ENCODE measurements around the gene SEC31B. TPM values are rescaled to one million over a fixed set of nuclear protein-coding genes. Genes with fewer than 3 reads are reported as not detected.

Gene SEC31B
- total and polyA plus RNA-seq, 2 experiments from 2014 or later, result 5.4 to 7.7 TPM

DNA sequence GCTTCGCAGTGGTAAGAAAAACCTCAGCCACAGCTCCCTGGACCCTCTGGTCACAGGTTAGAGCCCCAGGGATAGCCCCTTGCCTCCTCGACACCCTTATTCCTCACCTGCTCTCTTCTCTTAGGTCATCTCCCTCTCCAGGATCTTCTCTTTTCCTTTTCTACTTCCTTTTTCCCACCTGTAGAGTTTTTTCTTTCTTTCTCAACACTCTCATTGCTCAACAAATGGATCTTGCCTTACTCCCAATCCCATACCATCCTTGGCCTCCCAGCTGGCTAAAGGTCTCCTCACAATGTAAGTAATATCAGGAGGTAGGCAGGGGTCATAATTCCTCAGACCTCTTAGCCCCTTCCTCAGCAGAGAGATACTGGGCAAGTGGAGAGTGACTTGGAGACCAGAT lies 39.7 kb downstream of the SEC31B start:
- WGBS (ENCODE audit: low lambda C conversion rate, missing lambda C conversion rate), result 89% methylated on average over 2 of the region's 2 CpGs
- Histone ChIP-seq H3K27me3 (peaks cover 43% of the 10 kb centered on the region), H3K4me2 (no peak overlapping the region), H3K9me3 (ENCODE audit: low read depth) (no peaks in the 10 kb centered on the region), H3K4me3 (no peak overlapping the region), H4K20me1 (ENCODE audit: insufficient read depth, poor library complexity, severe bottlenecking) (no peaks in the 10 kb centered on the region), H3K36me3 (replicated peaks; ENCODE audit: insufficient read depth, low read depth) (no peaks in the 10 kb centered on the region), H3K79me2 (no peaks in the 10 kb centered on the region), H2AFZ (no peak overlapping the region), H3K27ac (no peak overlapping the region), H3K9me2 (replicated peaks; ENCODE audit: insufficient read depth) (no peaks in the 10 kb centered on the region), H3K4me1 (ENCODE audit: insufficient read depth) (peaks cover 11% of the 10 kb centered on the region)
- no peak for TF ChIP-seq EZH2phosphoT487 (IDR thresholded peaks at IDR 0.05; ENCODE audit: low read depth, severe bottlenecking, unreplicated experiment)
- TF ChIP-seq, protein P1, sequence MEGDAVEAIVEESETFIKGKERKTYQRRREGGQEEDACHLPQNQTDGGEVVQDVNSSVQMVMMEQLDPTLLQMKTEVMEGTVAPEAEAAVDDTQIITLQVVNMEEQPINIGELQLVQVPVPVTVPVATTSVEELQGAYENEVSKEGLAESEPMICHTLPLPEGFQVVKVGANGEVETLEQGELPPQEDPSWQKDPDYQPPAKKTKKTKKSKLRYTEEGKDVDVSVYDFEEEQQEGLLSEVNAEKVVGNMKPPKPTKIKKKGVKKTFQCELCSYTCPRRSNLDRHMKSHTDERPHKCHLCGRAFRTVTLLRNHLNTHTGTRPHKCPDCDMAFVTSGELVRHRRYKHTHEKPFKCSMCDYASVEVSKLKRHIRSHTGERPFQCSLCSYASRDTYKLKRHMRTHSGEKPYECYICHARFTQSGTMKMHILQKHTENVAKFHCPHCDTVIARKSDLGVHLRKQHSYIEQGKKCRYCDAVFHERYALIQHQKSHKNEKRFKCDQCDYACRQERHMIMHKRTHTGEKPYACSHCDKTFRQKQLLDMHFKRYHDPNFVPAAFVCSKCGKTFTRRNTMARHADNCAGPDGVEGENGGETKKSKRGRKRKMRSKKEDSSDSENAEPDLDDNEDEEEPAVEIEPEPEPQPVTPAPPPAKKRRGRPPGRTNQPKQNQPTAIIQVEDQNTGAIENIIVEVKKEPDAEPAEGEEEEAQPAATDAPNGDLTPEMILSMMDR (IDR thresholded peaks at IDR 0.05; ENCODE audit: poor library complexity), result no peak
- TF ChIP-seq EZH2 (IDR thresholded peaks at IDR 0.05; ENCODE audit: borderline replicate concordance), result no peak
- no peak for DNase-seq (ENCODE audit: low spot score)

GRCh38 chr10:100479037-100479436 lies 40.6 kb downstream of the SEC31B start:
- H3K27ac ChIP-seq, result no peak overlapping the region
- H3K9me2 ChIP-seq (replicated peaks; ENCODE audit: insufficient read depth), result no peaks in the 10 kb centered on the region
- 28% methylated on average over 4 of the region's 4 CpGs for WGBS (ENCODE audit: low lambda C conversion rate, missing lambda C conversion rate)
- H3K4me1 ChIP-seq (ENCODE audit: insufficient read depth), result peaks cover 11% of the 10 kb centered on the region
- no peak overlapping the region for H3K4me2 ChIP-seq
- H2AFZ ChIP-seq, result no peak overlapping the region
- H3K36me3 ChIP-seq (replicated peaks; ENCODE audit: insufficient read depth, low read depth), result no peaks in the 10 kb centered on the region
- no peak overlapping the region for H3K4me3 ChIP-seq
- H4K20me1 ChIP-seq (ENCODE audit: insufficient read depth, poor library complexity, severe bottlenecking), result no peaks in the 10 kb centered on the region
- H3K9me3 ChIP-seq (ENCODE audit: low read depth), result no peaks in the 10 kb centered on the region
- H3K27me3 ChIP-seq, result peaks cover 36% of the 10 kb centered on the region
- H3K79me2 ChIP-seq, result no peaks in the 10 kb centered on the region
- TF ChIP-seq, protein P1 (IDR thresholded peaks at IDR 0.05; ENCODE audit: poor library complexity), result no peak
- TF ChIP-seq EZH2 (IDR thresholded peaks at IDR 0.05; ENCODE audit: borderline replicate concordance) (no peak), EZH2phosphoT487 (IDR thresholded peaks at IDR 0.05; ENCODE audit: low read depth, severe bottlenecking, unreplicated experiment) (no peak)
- peak; percentile 22 for DNase-seq (ENCODE audit: low spot score)

DNA sequence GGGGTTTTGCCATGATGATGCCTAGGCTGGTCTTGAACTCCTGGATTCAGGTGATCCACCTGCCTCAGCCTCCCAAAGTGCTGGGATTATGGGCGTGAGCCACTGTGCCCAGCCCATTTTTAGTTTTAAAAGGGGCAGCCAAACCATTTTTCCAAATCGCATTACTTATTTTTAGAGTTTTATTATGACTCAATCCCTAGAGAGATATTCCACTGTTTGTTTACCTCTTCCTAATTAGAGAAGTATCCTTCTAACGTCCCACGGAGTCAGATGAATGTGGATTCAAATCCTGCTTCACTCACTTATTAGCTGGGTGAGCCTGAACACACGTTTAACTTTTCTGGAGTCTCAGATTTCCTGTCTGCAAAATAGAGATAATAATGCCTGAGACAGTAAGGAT lies 41.7 kb downstream of the SEC31B start:
- DNase-seq (ENCODE audit: low spot score), result no peak
- H3K79me2 ChIP-seq, result no peaks in the 10 kb centered on the region
- H3K9me2 ChIP-seq (replicated peaks; ENCODE audit: insufficient read depth), result no peaks in the 10 kb centered on the region
- no peak overlapping the region for H2AFZ ChIP-seq
- no peak overlapping the region for H3K4me3 ChIP-seq
- no peaks in the 10 kb centered on the region for H3K9me3 ChIP-seq (ENCODE audit: low read depth)
- no peak overlapping the region for H3K4me2 ChIP-seq
- 49% methylated on average over 5 of the region's 5 CpGs for WGBS (ENCODE audit: low lambda C conversion rate, missing lambda C conversion rate)
- no peaks in the 10 kb centered on the region for H3K36me3 ChIP-seq (replicated peaks; ENCODE audit: insufficient read depth, low read depth)
- TF ChIP-seq EZH2 (IDR thresholded peaks at IDR 0.05; ENCODE audit: borderline replicate concordance) (no peak), EZH2phosphoT487 (IDR thresholded peaks at IDR 0.05; ENCODE audit: low read depth, severe bottlenecking, unreplicated experiment) (no peak)
- TF ChIP-seq, protein P1 (IDR thresholded peaks at IDR 0.05; ENCODE audit: poor library complexity), result no peak
- H3K27ac ChIP-seq, result no peak overlapping the region
- peaks cover 33% of the 10 kb centered on the region for H3K27me3 ChIP-seq
- peaks cover 9% of the 10 kb centered on the region for H3K4me1 ChIP-seq (ENCODE audit: insufficient read depth)
- H4K20me1 ChIP-seq (ENCODE audit: insufficient read depth, poor library complexity, severe bottlenecking), result no peaks in the 10 kb centered on the region

GRCh38 chr10:100470367-100470766 lies 49.3 kb downstream of the SEC31B start:
- no peaks in the 10 kb centered on the region for H3K79me2 ChIP-seq
- no peak for DNase-seq (ENCODE audit: low spot score)
- H3K4me1 ChIP-seq (ENCODE audit: insufficient read depth), result no peaks in the 10 kb centered on the region
- H4K20me1 ChIP-seq (ENCODE audit: insufficient read depth, poor library complexity, severe bottlenecking), result no peaks in the 10 kb centered on the region
- H3K4me2 ChIP-seq, result no peak overlapping the region
- no peak overlapping the region for H2AFZ ChIP-seq
- no peak for TF ChIP-seq EZH2phosphoT487 (IDR thresholded peaks at IDR 0.05; ENCODE audit: low read depth, severe bottlenecking, unreplicated experiment)
- no peak for TF ChIP-seq EZH2 (IDR thresholded peaks at IDR 0.05; ENCODE audit: borderline replicate concordance)
- TF ChIP-seq, protein P1 (IDR thresholded peaks at IDR 0.05; ENCODE audit: poor library complexity), result no peak
- no peak overlapping the region for H3K4me3 ChIP-seq
- H3K9me3 ChIP-seq (ENCODE audit: low read depth), result no peaks in the 10 kb centered on the region
- 61% methylated on average over 3 of the region's 3 CpGs for WGBS (ENCODE audit: low lambda C conversion rate, missing lambda C conversion rate)
- no peaks in the 10 kb centered on the region for H3K9me2 ChIP-seq (replicated peaks; ENCODE audit: insufficient read depth)
- no peaks in the 10 kb centered on the region for H3K36me3 ChIP-seq (replicated peaks; ENCODE audit: insufficient read depth, low read depth)
- H3K27ac ChIP-seq, result no peak overlapping the region
- peaks cover 30% of the 10 kb centered on the region for H3K27me3 ChIP-seq
